Choroid plexus epithelial cell (primary cell): ENCODE results near the gene OTULINL.

Experiments used
- DNase-seq: peaks from one replicate; pipeline ENCODE4 v3.0.0-alpha.2; 2010; ENCODE audit warnings: low read depth
- H3K4me3 ChIP-seq: 2 replicates; pipeline ENCODE4 v1.5.1; 2011; ENCODE audit warnings: low read depth, mild to moderate bottlenecking, control low read depth, low read length, moderate library complexity
- TF ChIP-seq, protein P1 (sequence below): conservative IDR thresholded peaks from 2 replicates; pipeline ENCODE4 v1.5.1; 2011; ENCODE audit warnings: low read depth, mild to moderate bottlenecking, control low read depth, inconsistent platforms, low read length, moderate library complexity

Gene OTULINL

DNA sequence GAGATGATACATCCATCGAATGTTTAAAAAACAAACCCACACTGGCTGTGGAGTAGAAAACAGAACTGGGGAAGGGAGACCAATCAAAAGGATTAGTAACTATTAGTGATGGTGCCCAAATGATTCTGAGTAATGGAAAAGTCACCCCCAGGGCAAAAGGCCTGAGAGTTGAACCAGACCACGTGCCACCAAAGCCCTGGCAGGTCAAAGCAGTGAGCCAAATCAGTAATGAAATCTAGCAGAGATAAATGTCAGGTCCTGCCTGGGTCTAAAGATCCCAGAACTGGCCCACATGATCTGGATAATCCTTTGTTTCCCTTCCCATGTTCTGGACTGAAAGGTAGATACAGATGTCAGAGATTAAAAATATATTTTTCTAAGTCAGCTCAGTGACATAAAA lies 9.4 kb downstream of the OTULINL start:
- TF ChIP-seq, protein P1, sequence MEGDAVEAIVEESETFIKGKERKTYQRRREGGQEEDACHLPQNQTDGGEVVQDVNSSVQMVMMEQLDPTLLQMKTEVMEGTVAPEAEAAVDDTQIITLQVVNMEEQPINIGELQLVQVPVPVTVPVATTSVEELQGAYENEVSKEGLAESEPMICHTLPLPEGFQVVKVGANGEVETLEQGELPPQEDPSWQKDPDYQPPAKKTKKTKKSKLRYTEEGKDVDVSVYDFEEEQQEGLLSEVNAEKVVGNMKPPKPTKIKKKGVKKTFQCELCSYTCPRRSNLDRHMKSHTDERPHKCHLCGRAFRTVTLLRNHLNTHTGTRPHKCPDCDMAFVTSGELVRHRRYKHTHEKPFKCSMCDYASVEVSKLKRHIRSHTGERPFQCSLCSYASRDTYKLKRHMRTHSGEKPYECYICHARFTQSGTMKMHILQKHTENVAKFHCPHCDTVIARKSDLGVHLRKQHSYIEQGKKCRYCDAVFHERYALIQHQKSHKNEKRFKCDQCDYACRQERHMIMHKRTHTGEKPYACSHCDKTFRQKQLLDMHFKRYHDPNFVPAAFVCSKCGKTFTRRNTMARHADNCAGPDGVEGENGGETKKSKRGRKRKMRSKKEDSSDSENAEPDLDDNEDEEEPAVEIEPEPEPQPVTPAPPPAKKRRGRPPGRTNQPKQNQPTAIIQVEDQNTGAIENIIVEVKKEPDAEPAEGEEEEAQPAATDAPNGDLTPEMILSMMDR, result no peak
- H3K4me3 ChIP-seq, result no peak overlapping the region
- no peak for DNase-seq

GRCh38 chr5:14591548-14591947 lies 10.0 kb downstream of the OTULINL start:
- TF ChIP-seq, protein P1, result no peak
- DNase-seq, result peak; percentile 12

GRCh38 chr5:14593326-14594021 lies 11.9 kb downstream of the OTULINL start:
- no peak for DNase-seq
- TF ChIP-seq, protein P1, result no peak
- no peak overlapping the region for H3K4me3 ChIP-seq

More at GRCh38 chr5:14591548-14591947, 10.0 kb downstream of the OTULINL start:
- no peak overlapping the region for H3K4me3 ChIP-seq

DNA sequence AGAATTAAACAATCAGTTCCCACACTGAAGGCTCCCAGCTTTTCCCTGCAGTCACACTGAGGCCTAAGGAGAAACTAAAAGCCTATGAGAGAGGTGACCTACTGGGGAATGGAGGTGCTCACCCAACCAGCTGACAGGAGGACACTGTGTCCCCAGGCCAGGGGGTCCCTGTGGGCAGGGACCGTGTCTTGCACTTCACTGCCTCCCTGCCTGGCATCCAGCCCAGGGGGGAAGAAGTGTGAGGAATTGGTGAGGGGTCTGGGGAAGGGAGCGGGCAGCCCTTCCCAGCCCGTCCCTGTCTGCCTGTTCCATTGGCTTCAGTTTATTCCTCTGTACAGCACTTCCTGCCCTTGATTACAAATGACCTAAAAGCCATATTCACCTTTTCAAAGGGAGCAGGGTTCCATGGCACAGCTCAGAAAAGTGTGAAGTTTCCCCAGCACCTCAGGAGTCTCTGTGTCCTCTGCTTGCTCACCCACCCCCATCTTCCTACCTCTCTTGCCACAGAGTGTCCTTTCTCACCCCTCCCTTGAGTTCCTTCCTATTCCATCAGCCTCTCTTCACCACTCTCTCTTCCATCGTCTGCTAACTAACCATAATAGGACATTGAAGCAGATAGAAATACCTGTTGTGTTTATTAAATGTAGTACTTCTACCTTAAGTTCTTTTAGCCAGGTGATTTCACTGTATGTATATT lies 12.9 kb downstream of the OTULINL start:
- no peak for DNase-seq
- H3K4me3 ChIP-seq, result no peak overlapping the region
- TF ChIP-seq, protein P1, result no peak

GRCh38 chr5:14595189-14595588 lies 13.6 kb downstream of the OTULINL start:
- H3K4me3 ChIP-seq, result no peak overlapping the region
- no peak for DNase-seq
- TF ChIP-seq, protein P1, result no peak

DNA sequence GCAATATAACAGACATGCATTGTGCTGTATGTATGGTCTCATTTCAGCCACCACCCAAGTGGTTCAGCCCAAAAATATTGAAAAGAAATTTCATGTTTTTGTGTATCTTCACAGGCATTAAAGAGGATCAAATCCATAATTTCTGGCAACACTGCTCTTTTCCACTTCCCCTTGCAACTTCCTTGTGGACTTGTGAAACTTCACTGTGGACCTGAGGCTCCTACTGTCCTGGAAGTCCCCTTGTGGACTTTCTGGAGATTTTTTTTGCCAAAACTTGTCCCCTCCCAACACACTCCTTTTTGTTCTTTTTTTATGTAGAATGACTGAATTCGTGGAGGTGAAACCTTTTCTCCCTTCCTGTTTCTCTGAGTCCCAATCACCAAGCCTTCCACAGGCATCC lies 14.3 kb downstream of the OTULINL start:
- TF ChIP-seq, protein P1, result no peak
- H3K4me3 ChIP-seq, result no peak overlapping the region

More for the DNA sequence above, 14.3 kb downstream of the OTULINL start:
- no peak for DNase-seq
